ENCODE data around the gene ABCC1.

- no peak for TF ChIP-seq POLR2A (IDR thresholded peaks at IDR 0.05)
- no peak for TF ChIP-seq CTCF (IDR thresholded peaks at IDR 0.05)
Measured at GRCh38 chr16:16096121-16096857, 146.9 kb downstream of the ABCC1 start.

Measured in adrenal gland (tissue), 5 donors.